Heart left ventricle (tissue), 13 donors: Measurements from ENCODE around the gene LEPROT.

ENCODE experiments used
- CTCF ChIP-seq, 12 donors: fragments of 200-600 bp; sonication (generic) in 4 of 12; IDR thresholded peaks; one replicate each; pipeline versions ENCODE4 v1.5.0 to v1.8.0; 2018 to 2022; ENCODE audit warnings: antibody characterized with exemption in 12 of 12, mild to moderate bottlenecking in 5 of 12
- POLR2A ChIP-seq, 2 donors: fragments of 450-650 bp; IDR thresholded peaks; one replicate each; pipeline ENCODE4 v1.6.1; 2017; ENCODE audit warnings: antibody characterized with exemption in 2 of 2, mild to moderate bottlenecking in 2 of 2, moderate library complexity in 2 of 2
- donor health status: ischemic (EF 13 %, LVEDD 7.1; RV severe dilation, severe dysfunction).
- donor health status: DM: no; HTN: yes; CAD: no.
- donor health status: DM: no; HTN: no; CAD: no.
- donor health status: ischemic (EF 25% LVEDD 6.9; RV normal size, moderate dysfunction).
- donor health status: ischemic (EF 25% LVEDD 5.7; RV mildly dilated, moderate dysfunction).
- donor health status: ischemic (EF 35%, LVEDD 5.7; RV mildly dilated, moderate dysfunction).
- donor health status: nonischemic (EF 11% LVEDD 7.7; RV severe dilation, severe dysfunction).
- donor health status: DM: yes; HTN: yes; CAD: no.
- donor health status: PGD.
- donor health status: ischemic (EF 29% LVEDD 5.4; RV normal size, mild dysfunction).
- donor health status: nonischemic (EF 23%, LVEDD 6.1; RV moderate dilation, normal function).

GRCh38 chr1:65479554-65480204, 59.2 kb downstream of the LEPROT start:
- no peak for TF ChIP-seq CTCF (IDR thresholded peaks at IDR 0.05)
- TF ChIP-seq POLR2A (IDR thresholded peaks at IDR 0.05), result no peak
